ENCODE results near the gene FAXC. TPM values are rescaled to one million over a fixed set of nuclear protein-coding genes. Genes with fewer than 3 reads are reported as not detected.

Gene FAXC
- total RNA-seq, 2 experiments from 2014 or later, result not detected

- no peaks in the 10 kb centered on the region for H3K36me3 Mint-ChIP-seq
- ATAC-seq (ENCODE audit: low read depth) (no peak), DNase-seq (no peak)
- no peak overlapping the region for H3K27ac Mint-ChIP-seq
- H3K4me1 Mint-ChIP-seq, result no peaks in the 10 kb centered on the region
- H3K27me3 Mint-ChIP-seq, result peaks cover 5% of the 10 kb centered on the region
- no peaks in the 10 kb centered on the region for H3K9me3 Mint-ChIP-seq
- POLR2A ChIA-PET, result no interaction called here
- H3K4me3 Mint-ChIP-seq, result no peak overlapping the region
Observed at GRCh38 chr6:99250476-99250875, 99.0 kb downstream of the FAXC start.

GRCh38 chr6:99246602-99247001, 102.9 kb downstream of the FAXC start:
- DNase-seq (no peak), ATAC-seq (ENCODE audit: low read depth) (no peak)
- Mint-ChIP-seq H3K27me3 (peaks cover 5% of the 10 kb centered on the region), H3K4me1 (no peaks in the 10 kb centered on the region), H3K9me3 (no peaks in the 10 kb centered on the region), H3K36me3 (no peaks in the 10 kb centered on the region), H3K4me3 (no peak overlapping the region), H3K27ac (no peak overlapping the region)
- POLR2A ChIA-PET, result no interaction called here

GRCh38 chr6:99241905-99242534, 107.5 kb downstream of the FAXC start:
- Mint-ChIP-seq H3K36me3 (no peaks in the 10 kb centered on the region), H3K27ac (no peak overlapping the region), H3K27me3 (no peaks in the 10 kb centered on the region), H3K4me3 (no peak overlapping the region), H3K4me1 (no peaks in the 10 kb centered on the region), H3K9me3 (no peaks in the 10 kb centered on the region)
- DNase-seq (no peak), ATAC-seq (ENCODE audit: low read depth) (no peak)
- POLR2A ChIA-PET, result no interaction called here

- Mint-ChIP-seq H3K4me1 (no peaks in the 10 kb centered on the region), H3K27me3 (peaks cover 2% of the 10 kb centered on the region), H3K36me3 (no peaks in the 10 kb centered on the region), H3K27ac (no peak overlapping the region), H3K4me3 (no peak overlapping the region), H3K9me3 (no peaks in the 10 kb centered on the region)
- DNase-seq (no peak), ATAC-seq (ENCODE audit: low read depth) (no peak)
- POLR2A ChIA-PET, result no interaction called here
Observed at GRCh38 chr6:99236010-99236409, 113.5 kb downstream of the FAXC start.

GRCh38 chr6:99233219-99233618, 116.3 kb downstream of the FAXC start:
- Mint-ChIP-seq H3K27me3 (peaks cover 2% of the 10 kb centered on the region), H3K27ac (no peak overlapping the region), H3K36me3 (no peaks in the 10 kb centered on the region), H3K4me1 (no peaks in the 10 kb centered on the region), H3K9me3 (no peaks in the 10 kb centered on the region), H3K4me3 (no peak overlapping the region)
- POLR2A ChIA-PET, result no interaction called here
- ATAC-seq (ENCODE audit: low read depth) (no peak), DNase-seq (no peak)

- H3K4me1 Mint-ChIP-seq, result no peaks in the 10 kb centered on the region
- POLR2A ChIA-PET, result no interaction called here
- no peak for ATAC-seq (ENCODE audit: low read depth)
Observed at GRCh38 chr6:99232056-99232455, 117.4 kb downstream of the FAXC start.

GRCh38 chr6:99225172-99225571, 124.3 kb downstream of the FAXC start:
- Mint-ChIP-seq H3K9me3 (no peaks in the 10 kb centered on the region), H3K27ac (no peak overlapping the region), H3K36me3 (no peaks in the 10 kb centered on the region), H3K27me3 (peaks cover 6% of the 10 kb centered on the region), H3K4me3 (no peak overlapping the region), H3K4me1 (no peaks in the 10 kb centered on the region)
- ATAC-seq (ENCODE audit: low read depth) (no peak), DNase-seq (no peak)
- POLR2A ChIA-PET, result no interaction called here

More at GRCh38 chr6:99232056-99232455, 117.4 kb downstream of the FAXC start:
- Mint-ChIP-seq H3K36me3 (no peaks in the 10 kb centered on the region), H3K4me3 (no peak overlapping the region), H3K27me3 (peaks cover 2% of the 10 kb centered on the region), H3K27ac (no peak overlapping the region), H3K9me3 (no peaks in the 10 kb centered on the region)
- no peak for DNase-seq

Other genes with a start within 250 kb of the FAXC start
- gene COQ3, start 44.5 kb upstream of the FAXC start, total RNA-seq, result 10 to 100 TPM in 1 of 2 experiments, 1 to 10 TPM in 1; 7.9 to 10.1 TPM
- 100 to 1,000 TPM; 207 to 208 TPM for gene PNISR, start 75.6 kb upstream of the FAXC start, total RNA-seq
- gene USP45, start 165.7 kb upstream of the FAXC start, total RNA-seq, result 10 to 100 TPM; 10.1 to 11.2 TPM
- 10 to 100 TPM; 43.5 to 46.4 TPM for gene CCNC, start 219.0 kb upstream of the FAXC start, total RNA-seq